OCI-LY1 (cell line): ENCODE measurements around the gene PRKCB.

Experiments used
- EZH2 ChIP-seq: fragments of 200-600 bp; sonication (generic), shearing (Covaris generic); IDR thresholded peaks from 2 replicates; pipeline ENCODE4 v1.8.0; 2017; ENCODE audit warnings: borderline replicate concordance, mixed run types, mild to moderate bottlenecking, antibody characterized with exemption, low read length, moderate library complexity, mixed read lengths
- TF ChIP-seq, protein P1 (sequence below): fragments of 200-600 bp; sonication (generic), shearing (Covaris generic); IDR thresholded peaks from 2 replicates; pipeline ENCODE4 v1.5.1; 2017; ENCODE audit warnings: mild to moderate bottlenecking, antibody characterized with exemption, low read length, moderate library complexity, mixed read lengths

DNA sequence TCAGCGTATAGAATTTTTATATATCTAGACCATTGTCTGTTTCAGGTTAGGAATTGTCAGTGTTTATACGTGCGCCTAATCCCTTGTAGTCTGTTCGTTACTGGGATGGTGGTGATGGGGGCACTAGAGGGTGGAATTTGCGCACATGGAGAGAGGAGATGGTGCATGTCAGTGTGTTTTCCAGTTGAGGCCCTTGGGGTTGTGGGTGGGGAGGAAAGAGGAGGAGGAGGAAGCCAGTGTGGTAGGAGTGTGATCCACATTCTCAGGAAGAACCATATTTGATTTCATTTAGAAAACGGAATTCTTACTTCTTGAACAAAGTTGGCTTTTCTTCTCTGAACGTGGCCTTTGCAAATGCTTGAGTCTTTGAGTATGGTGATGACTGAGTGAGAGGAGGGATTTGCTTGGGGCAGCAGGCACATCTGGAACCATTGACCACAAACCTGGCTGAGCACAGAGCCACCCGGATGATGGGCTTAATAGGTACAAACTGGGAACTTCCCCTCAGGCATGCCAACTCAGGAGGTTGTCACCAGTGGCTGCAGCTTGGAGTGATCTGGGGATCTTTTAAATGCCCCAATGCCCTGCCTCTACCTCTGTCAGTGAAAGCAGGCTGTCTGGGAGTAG is 98.9 kb downstream of the PRKCB start:
- TF ChIP-seq, protein P1, sequence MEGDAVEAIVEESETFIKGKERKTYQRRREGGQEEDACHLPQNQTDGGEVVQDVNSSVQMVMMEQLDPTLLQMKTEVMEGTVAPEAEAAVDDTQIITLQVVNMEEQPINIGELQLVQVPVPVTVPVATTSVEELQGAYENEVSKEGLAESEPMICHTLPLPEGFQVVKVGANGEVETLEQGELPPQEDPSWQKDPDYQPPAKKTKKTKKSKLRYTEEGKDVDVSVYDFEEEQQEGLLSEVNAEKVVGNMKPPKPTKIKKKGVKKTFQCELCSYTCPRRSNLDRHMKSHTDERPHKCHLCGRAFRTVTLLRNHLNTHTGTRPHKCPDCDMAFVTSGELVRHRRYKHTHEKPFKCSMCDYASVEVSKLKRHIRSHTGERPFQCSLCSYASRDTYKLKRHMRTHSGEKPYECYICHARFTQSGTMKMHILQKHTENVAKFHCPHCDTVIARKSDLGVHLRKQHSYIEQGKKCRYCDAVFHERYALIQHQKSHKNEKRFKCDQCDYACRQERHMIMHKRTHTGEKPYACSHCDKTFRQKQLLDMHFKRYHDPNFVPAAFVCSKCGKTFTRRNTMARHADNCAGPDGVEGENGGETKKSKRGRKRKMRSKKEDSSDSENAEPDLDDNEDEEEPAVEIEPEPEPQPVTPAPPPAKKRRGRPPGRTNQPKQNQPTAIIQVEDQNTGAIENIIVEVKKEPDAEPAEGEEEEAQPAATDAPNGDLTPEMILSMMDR, result no peak
- no peak for TF ChIP-seq EZH2
